ENCODE results near the gene CTSZ. TPM values are rescaled to one million over a fixed set of nuclear protein-coding genes. Genes with fewer than 3 reads are reported as not detected.

CTSZ gene
- total and polyA plus RNA-seq, 2 experiments from 2014 or later = 0.58 to 41.4 TPM

DNA sequence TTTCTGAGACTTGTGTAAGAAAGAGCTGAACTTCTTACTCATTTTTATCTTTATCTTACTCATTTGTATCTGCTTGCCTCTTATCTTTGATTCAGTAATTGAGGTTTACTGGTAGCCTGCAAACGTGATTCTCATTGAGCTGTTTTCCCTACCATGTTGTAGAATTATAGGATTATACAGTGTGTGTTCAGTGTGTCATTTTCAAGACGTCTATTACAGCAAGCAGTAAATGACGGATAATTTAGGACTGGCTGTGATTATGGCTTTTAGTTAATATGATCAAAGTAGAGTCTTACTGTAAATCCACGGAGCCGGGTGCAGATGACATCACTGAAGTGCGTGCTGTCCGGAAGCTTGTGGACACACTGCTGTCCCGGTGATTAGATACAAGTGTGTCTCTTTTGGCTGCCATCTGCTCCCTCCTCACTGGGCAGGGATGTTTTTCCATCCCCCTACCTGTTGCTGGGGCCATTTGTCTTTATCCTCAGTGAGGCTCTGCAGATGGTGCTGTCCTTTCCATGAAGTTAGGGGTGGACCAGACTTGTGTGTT is 20.0 kb downstream of the CTSZ start:
- Histone ChIP-seq H3K36me3 (ENCODE audit: insufficient read depth) (peaks cover 43% of the 10 kb centered on the region), H2AFZ (no peak overlapping the region), H3K4me1 (ENCODE audit: insufficient read depth) (peaks cover 13% of the 10 kb centered on the region), H3K9me2 (ENCODE audit: insufficient read depth) (no peaks in the 10 kb centered on the region; the same call in 1 of the 2 replicates), H4K20me1 (replicated peaks; ENCODE audit: insufficient read depth) (peaks cover 30% of the 10 kb centered on the region; the same call in 1 of the 2 replicates), H3K79me2 (replicated peaks; ENCODE audit: insufficient read depth) (peaks cover 44% of the 10 kb centered on the region), H3F3A (replicated peaks; ENCODE audit: low read depth) (no peaks in the 10 kb centered on the region), H3K4me3 (no peak overlapping the region), H3K27ac (ENCODE audit: low read depth) (no peak overlapping the region), H3K27me3 (ENCODE audit: insufficient read depth) (no peaks in the 10 kb centered on the region), H3K4me2 (no peak overlapping the region)
- peaks cover 19% of the 10 kb centered on the region for H3K4me1 Mint-ChIP-seq
- DNase-seq (ENCODE audit: low spot score) (no peak), ATAC-seq (no peak)
- no peak overlapping the region for H3K27ac Mint-ChIP-seq
- H3K36me3 Mint-ChIP-seq (ENCODE audit: low read depth) = peaks cover 65% of the 10 kb centered on the region
- no peak for TF ChIP-seq ZNF331 (CRISPR knock-in tag; IDR thresholded peaks at IDR 0.05; ENCODE audit: low read depth)
- no peak for TF ChIP-seq EZH2phosphoT487 (IDR thresholded peaks at IDR 0.05; ENCODE audit: unreplicated experiment)
- TF ChIP-seq, protein P1, sequence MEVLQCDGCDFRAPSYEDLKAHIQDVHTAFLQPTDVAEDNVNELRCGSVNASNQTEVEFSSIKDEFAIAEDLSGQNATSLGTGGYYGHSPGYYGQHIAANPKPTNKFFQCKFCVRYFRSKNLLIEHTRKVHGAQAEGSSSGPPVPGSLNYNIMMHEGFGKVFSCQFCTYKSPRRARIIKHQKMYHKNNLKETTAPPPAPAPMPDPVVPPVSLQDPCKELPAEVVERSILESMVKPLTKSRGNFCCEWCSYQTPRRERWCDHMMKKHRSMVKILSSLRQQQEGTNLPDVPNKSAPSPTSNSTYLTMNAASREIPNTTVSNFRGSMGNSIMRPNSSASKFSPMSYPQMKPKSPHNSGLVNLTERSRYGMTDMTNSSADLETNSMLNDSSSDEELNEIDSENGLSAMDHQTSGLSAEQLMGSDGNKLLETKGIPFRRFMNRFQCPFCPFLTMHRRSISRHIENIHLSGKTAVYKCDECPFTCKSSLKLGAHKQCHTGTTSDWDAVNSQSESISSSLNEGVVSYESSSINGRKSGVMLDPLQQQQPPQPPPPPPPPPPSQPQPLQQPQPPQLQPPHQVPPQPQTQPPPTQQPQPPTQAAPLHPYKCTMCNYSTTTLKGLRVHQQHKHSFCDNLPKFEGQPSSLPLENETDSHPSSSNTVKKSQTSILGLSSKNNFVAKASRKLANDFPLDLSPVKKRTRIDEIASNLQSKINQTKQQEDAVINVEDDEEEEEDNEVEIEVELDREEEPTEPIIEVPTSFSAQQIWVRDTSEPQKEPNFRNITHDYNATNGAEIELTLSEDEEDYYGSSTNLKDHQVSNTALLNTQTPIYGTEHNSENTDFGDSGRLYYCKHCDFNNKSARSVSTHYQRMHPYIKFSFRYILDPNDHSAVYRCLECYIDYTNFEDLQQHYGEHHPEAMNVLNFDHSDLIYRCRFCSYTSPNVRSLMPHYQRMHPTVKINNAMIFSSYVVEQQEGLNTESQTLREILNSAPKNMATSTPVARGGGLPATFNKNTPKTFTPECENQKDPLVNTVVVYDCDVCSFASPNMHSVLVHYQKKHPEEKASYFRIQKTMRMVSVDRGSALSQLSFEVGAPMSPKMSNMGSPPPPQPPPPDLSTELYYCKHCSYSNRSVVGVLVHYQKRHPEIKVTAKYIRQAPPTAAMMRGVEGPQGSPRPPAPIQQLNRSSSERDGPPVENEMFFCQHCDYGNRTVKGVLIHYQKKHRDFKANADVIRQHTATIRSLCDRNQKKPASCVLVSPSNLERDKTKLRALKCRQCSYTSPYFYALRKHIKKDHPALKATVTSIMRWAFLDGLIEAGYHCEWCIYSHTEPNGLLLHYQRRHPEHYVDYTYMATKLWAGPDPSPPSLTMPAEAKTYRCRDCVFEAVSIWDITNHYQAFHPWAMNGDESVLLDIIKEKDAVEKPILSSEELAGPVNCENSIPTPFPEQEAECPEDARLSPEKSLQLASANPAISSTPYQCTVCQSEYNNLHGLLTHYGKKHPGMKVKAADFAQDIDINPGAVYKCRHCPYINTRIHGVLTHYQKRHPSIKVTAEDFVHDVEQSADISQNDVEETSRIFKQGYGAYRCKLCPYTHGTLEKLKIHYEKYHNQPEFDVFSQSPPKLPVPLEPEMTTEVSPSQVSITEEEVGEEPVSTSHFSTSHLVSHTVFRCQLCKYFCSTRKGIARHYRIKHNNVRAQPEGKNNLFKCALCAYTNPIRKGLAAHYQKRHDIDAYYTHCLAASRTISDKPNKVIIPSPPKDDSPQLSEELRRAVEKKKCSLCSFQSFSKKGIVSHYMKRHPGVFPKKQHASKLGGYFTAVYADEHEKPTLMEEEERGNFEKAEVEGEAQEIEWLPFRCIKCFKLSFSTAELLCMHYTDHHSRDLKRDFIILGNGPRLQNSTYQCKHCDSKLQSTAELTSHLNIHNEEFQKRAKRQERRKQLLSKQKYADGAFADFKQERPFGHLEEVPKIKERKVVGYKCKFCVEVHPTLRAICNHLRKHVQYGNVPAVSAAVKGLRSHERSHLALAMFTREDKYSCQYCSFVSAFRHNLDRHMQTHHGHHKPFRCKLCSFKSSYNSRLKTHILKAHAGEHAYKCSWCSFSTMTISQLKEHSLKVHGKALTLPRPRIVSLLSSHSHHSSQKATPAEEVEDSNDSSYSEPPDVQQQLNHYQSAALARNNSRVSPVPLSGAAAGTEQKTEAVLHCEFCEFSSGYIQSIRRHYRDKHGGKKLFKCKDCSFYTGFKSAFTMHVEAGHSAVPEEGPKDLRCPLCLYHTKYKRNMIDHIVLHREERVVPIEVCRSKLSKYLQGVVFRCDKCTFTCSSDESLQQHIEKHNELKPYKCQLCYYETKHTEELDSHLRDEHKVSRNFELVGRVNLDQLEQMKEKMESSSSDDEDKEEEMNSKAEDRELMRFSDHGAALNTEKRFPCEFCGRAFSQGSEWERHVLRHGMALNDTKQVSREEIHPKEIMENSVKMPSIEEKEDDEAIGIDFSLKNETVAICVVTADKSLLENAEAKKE (CRISPR knock-in tag; IDR thresholded peaks at IDR 0.05) = no peak
- TF ChIP-seq, protein P2, sequence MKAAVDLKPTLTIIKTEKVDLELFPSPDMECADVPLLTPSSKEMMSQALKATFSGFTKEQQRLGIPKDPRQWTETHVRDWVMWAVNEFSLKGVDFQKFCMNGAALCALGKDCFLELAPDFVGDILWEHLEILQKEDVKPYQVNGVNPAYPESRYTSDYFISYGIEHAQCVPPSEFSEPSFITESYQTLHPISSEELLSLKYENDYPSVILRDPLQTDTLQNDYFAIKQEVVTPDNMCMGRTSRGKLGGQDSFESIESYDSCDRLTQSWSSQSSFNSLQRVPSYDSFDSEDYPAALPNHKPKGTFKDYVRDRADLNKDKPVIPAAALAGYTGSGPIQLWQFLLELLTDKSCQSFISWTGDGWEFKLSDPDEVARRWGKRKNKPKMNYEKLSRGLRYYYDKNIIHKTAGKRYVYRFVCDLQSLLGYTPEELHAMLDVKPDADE (IDR thresholded peaks at IDR 0.05) = no peak
- TF ChIP-seq POLR2AphosphoS5 (IDR thresholded peaks at IDR 0.05; ENCODE audit: low read depth) = no peak
- no peak for TF ChIP-seq JUNB (IDR thresholded peaks at IDR 0.05; ENCODE audit: unreplicated experiment)
- no peak for TF ChIP-seq CREB1 (CRISPR knock-in tag; IDR thresholded peaks at IDR 0.05; ENCODE audit: low read depth)
- TF ChIP-seq ZNF114 (CRISPR knock-in tag; IDR thresholded peaks at IDR 0.05) = no peak
- TF ChIP-seq, protein P3, sequence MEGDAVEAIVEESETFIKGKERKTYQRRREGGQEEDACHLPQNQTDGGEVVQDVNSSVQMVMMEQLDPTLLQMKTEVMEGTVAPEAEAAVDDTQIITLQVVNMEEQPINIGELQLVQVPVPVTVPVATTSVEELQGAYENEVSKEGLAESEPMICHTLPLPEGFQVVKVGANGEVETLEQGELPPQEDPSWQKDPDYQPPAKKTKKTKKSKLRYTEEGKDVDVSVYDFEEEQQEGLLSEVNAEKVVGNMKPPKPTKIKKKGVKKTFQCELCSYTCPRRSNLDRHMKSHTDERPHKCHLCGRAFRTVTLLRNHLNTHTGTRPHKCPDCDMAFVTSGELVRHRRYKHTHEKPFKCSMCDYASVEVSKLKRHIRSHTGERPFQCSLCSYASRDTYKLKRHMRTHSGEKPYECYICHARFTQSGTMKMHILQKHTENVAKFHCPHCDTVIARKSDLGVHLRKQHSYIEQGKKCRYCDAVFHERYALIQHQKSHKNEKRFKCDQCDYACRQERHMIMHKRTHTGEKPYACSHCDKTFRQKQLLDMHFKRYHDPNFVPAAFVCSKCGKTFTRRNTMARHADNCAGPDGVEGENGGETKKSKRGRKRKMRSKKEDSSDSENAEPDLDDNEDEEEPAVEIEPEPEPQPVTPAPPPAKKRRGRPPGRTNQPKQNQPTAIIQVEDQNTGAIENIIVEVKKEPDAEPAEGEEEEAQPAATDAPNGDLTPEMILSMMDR (conservative IDR thresholded peaks at IDR 0.05; ENCODE audit: low read depth in 2 of 2) = no peak
- TF ChIP-seq, protein P4, sequence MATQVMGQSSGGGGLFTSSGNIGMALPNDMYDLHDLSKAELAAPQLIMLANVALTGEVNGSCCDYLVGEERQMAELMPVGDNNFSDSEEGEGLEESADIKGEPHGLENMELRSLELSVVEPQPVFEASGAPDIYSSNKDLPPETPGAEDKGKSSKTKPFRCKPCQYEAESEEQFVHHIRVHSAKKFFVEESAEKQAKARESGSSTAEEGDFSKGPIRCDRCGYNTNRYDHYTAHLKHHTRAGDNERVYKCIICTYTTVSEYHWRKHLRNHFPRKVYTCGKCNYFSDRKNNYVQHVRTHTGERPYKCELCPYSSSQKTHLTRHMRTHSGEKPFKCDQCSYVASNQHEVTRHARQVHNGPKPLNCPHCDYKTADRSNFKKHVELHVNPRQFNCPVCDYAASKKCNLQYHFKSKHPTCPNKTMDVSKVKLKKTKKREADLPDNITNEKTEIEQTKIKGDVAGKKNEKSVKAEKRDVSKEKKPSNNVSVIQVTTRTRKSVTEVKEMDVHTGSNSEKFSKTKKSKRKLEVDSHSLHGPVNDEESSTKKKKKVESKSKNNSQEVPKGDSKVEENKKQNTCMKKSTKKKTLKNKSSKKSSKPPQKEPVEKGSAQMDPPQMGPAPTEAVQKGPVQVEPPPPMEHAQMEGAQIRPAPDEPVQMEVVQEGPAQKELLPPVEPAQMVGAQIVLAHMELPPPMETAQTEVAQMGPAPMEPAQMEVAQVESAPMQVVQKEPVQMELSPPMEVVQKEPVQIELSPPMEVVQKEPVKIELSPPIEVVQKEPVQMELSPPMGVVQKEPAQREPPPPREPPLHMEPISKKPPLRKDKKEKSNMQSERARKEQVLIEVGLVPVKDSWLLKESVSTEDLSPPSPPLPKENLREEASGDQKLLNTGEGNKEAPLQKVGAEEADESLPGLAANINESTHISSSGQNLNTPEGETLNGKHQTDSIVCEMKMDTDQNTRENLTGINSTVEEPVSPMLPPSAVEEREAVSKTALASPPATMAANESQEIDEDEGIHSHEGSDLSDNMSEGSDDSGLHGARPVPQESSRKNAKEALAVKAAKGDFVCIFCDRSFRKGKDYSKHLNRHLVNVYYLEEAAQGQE (IDR thresholded peaks at IDR 0.05; ENCODE audit: unreplicated experiment) = no peak
- no peak for TF ChIP-seq NANOG (IDR thresholded peaks at IDR 0.05; ENCODE audit: borderline replicate concordance)
- no peak for TF ChIP-seq STAT1 (IDR thresholded peaks at IDR 0.05; ENCODE audit: unreplicated experiment)
- no peak for TF ChIP-seq EZH2 (IDR thresholded peaks at IDR 0.05; ENCODE audit: low read depth, unreplicated experiment)
- H3K9me3 Mint-ChIP-seq = no peaks in the 10 kb centered on the region; the same call in 2 of the 3 replicates
- peaks cover 5% of the 10 kb centered on the region for H3K27me3 Mint-ChIP-seq (ENCODE audit: insufficient read depth, low read depth, poor library complexity)
- no peak overlapping the region for H3K4me3 Mint-ChIP-seq
